Choroid plexus epithelial cell (primary cell): Measurements from ENCODE around the gene KLHL1.

Source experiments
- DNase-seq: peaks from one replicate; pipeline ENCODE4 v3.0.0-alpha.2; 2010; ENCODE audit warnings: low read depth
- H3K4me3 ChIP-seq: 2 replicates; pipeline ENCODE4 v1.5.1; 2011; ENCODE audit warnings: low read depth, mild to moderate bottlenecking, control low read depth, low read length, moderate library complexity
- CTCF ChIP-seq: conservative IDR thresholded peaks from 2 replicates; pipeline ENCODE4 v1.5.1; 2011; ENCODE audit warnings: low read depth, mild to moderate bottlenecking, control low read depth, inconsistent platforms, low read length, moderate library complexity

Gene KLHL1

GRCh38 chr13:69857183-69857821 is 250.9 kb downstream of the KLHL1 start:
- TF ChIP-seq CTCF = peak; percentile 55
- DNase-seq = peak; percentile 60
- H3K4me3 ChIP-seq = no peak overlapping the region

- no peak overlapping the region for H3K4me3 ChIP-seq
- no peak for TF ChIP-seq CTCF
- DNase-seq = peak; percentile 3
Measured at GRCh38 chr13:69856331-69856730, 251.9 kb downstream of the KLHL1 start.

GRCh38 chr13:69828527-69828926 is 279.7 kb downstream of the KLHL1 start:
- no peak overlapping the region for H3K4me3 ChIP-seq
- TF ChIP-seq CTCF = no peak
- DNase-seq = no peak

GRCh38 chr13:69820180-69820579 is 288.1 kb downstream of the KLHL1 start:
- H3K4me3 ChIP-seq = no peak overlapping the region
- no peak for TF ChIP-seq CTCF
- no peak for DNase-seq

GRCh38 chr13:69817333-69817869 is 290.9 kb downstream of the KLHL1 start:
- TF ChIP-seq CTCF = no peak
- no peak for DNase-seq
- H3K4me3 ChIP-seq = no peak overlapping the region

GRCh38 chr13:69809152-69809551 is 299.1 kb downstream of the KLHL1 start:
- no peak for DNase-seq
- no peak overlapping the region for H3K4me3 ChIP-seq
- no peak for TF ChIP-seq CTCF

GRCh38 chr13:69796256-69796655 is 312.0 kb downstream of the KLHL1 start:
- no peak for TF ChIP-seq CTCF
- H3K4me3 ChIP-seq = no peak overlapping the region
- no peak for DNase-seq
